Type B pancreatic cell (in vitro differentiated cells): Measurements from ENCODE around the gene AFF3. TPM values are rescaled to one million over a fixed set of nuclear protein-coding genes. Genes with fewer than 3 reads are reported as not detected.
"Not testable (repeated sequence)": the region's sequence is repeated elsewhere in the genome, so short reads cannot be mapped to it uniquely, and the experiment has no call there.

ENCODE experiments used
- DNase-seq: peaks from one replicate; pipeline ENCODE4 v3.0.0; 2021; ENCODE audit warnings: mixed read lengths; ENCODE audit not compliant: unreplicated experiment; ENCODE audit errors: extremely low spot score
- H3K27ac Mint-ChIP-seq: 2 replicates; pipeline ENCODE4 v1.8.0; 2021; ENCODE audit warnings: mild to moderate bottlenecking, mixed read lengths
- H3K27me3 Mint-ChIP-seq: 2 replicates; pipeline ENCODE4 v1.8.0; 2021; ENCODE audit warnings: mixed read lengths
- H3K36me3 Mint-ChIP-seq: 2 replicates; pipeline ENCODE4 v1.8.0; 2021; ENCODE audit warnings: mixed read lengths
- H3K4me1 Mint-ChIP-seq: one replicate; pipeline ENCODE4 v1.8.0; 2021; ENCODE audit warnings: mixed read lengths; ENCODE audit not compliant: unreplicated experiment
- H3K4me3 Mint-ChIP-seq: 2 replicates; pipeline ENCODE4 v1.8.0; 2021; ENCODE audit warnings: mild to moderate bottlenecking, mixed read lengths
- H3K9me3 Mint-ChIP-seq: 2 replicates; pipeline ENCODE4 v1.8.0; 2021; ENCODE audit warnings: mixed read lengths
- total RNA-seq: library from RNA; stranded (reverse); gene quantifications from 2 replicates; pipeline ENCODE4 v1.2.1, GENCODE V29; 2021; ENCODE audit warnings: low replicate concordance
- TF ChIP-seq, protein P1 (sequence below): fragments of 200-600 bp; sonication (generic); conservative IDR thresholded peaks from 2 replicates; pipeline ENCODE4 v1.5.0; 2021; ENCODE audit warnings: antibody characterized with exemption, mild to moderate bottlenecking

The AFF3 gene
- total RNA-seq, 1 donor from 2014 or later = 29.2 TPM

- Mint-ChIP-seq H3K27ac (no peak overlapping the region), H3K36me3 (no peaks in the 10 kb centered on the region), H3K9me3 (no peaks in the 10 kb centered on the region), H3K27me3 (no peaks in the 10 kb centered on the region), H3K4me1 (no peaks in the 10 kb centered on the region), H3K4me3 (no peak overlapping the region)
- TF ChIP-seq, protein P1, sequence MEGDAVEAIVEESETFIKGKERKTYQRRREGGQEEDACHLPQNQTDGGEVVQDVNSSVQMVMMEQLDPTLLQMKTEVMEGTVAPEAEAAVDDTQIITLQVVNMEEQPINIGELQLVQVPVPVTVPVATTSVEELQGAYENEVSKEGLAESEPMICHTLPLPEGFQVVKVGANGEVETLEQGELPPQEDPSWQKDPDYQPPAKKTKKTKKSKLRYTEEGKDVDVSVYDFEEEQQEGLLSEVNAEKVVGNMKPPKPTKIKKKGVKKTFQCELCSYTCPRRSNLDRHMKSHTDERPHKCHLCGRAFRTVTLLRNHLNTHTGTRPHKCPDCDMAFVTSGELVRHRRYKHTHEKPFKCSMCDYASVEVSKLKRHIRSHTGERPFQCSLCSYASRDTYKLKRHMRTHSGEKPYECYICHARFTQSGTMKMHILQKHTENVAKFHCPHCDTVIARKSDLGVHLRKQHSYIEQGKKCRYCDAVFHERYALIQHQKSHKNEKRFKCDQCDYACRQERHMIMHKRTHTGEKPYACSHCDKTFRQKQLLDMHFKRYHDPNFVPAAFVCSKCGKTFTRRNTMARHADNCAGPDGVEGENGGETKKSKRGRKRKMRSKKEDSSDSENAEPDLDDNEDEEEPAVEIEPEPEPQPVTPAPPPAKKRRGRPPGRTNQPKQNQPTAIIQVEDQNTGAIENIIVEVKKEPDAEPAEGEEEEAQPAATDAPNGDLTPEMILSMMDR = no peak
- no peak for DNase-seq
These were observed 406.6 kb downstream of the AFF3 start for GRCh38 chr2:99735753-99736152.

- H3K27me3 Mint-ChIP-seq, H3K9me3 Mint-ChIP-seq, DNase-seq, H3K36me3 Mint-ChIP-seq, H3K4me1 Mint-ChIP-seq, H3K4me3 Mint-ChIP-seq, H3K27ac Mint-ChIP-seq: not testable (repeated sequence)
These were observed 407.1 kb downstream of the AFF3 start for GRCh38 chr2:99735314-99735713.

GRCh38 chr2:99734236-99734635, 408.2 kb downstream of the AFF3 start:
- TF ChIP-seq, protein P1 = no peak
- Mint-ChIP-seq H3K27ac (no peak overlapping the region), H3K36me3 (no peaks in the 10 kb centered on the region), H3K4me3 (no peak overlapping the region), H3K27me3 (no peaks in the 10 kb centered on the region), H3K4me1 (peaks cover 2% of the 10 kb centered on the region), H3K9me3 (no peaks in the 10 kb centered on the region)
- DNase-seq = no peak

- DNase-seq = no peak
- Mint-ChIP-seq H3K27me3 (no peaks in the 10 kb centered on the region), H3K27ac (peak overlapping the region; percentile 44), H3K4me3 (no peak overlapping the region), H3K9me3 (no peaks in the 10 kb centered on the region), H3K4me1 (peaks cover 14% of the 10 kb centered on the region), H3K36me3 (no peaks in the 10 kb centered on the region)
- TF ChIP-seq, protein P1 = no peak
These were observed 413.0 kb downstream of the AFF3 start for GRCh38 chr2:99729104-99730025.

DNA sequence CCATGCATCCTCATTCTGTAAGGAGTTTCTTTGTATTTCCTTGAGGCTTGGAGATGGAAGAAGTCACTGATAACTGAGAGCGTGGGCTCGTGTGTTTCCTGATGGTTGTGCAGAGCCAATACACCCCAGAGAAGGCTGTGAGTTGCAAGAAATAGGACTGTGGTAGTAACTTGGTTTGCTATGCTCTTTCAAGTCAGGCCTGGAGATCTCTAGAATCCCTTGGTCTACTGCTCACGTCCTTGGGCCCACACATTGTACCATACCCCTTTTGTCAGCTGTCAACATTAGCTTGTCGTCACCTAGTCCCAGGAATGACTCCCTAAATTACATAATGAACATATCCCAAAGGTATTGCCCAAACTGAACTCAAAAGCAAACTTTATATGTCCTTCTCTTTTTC, 414.2 kb downstream of the AFF3 start:
- DNase-seq = no peak
- Mint-ChIP-seq H3K4me3 (no peak overlapping the region), H3K4me1 (peaks cover 14% of the 10 kb centered on the region), H3K27ac (no peak overlapping the region), H3K9me3 (no peaks in the 10 kb centered on the region), H3K36me3 (no peaks in the 10 kb centered on the region), H3K27me3 (no peaks in the 10 kb centered on the region)
- TF ChIP-seq, protein P1 = no peak

GRCh38 chr2:99727199-99727598, 415.2 kb downstream of the AFF3 start:
- no peak overlapping the region for H3K4me3 Mint-ChIP-seq
- no peaks in the 10 kb centered on the region for H3K9me3 Mint-ChIP-seq
- TF ChIP-seq, protein P1 = no peak
- H3K4me1 Mint-ChIP-seq = peaks cover 14% of the 10 kb centered on the region
- DNase-seq = no peak
- no peak overlapping the region for H3K27ac Mint-ChIP-seq
- H3K27me3 Mint-ChIP-seq = no peaks in the 10 kb centered on the region
- no peaks in the 10 kb centered on the region for H3K36me3 Mint-ChIP-seq
